ENCODE measurements around the gene ACOX3.
A peak's percentile ranks its signal among the peaks of the same experiment; 100 is the strongest.
"Not testable (repeated sequence)": the region's sequence is repeated elsewhere in the genome, so short reads cannot be mapped to it uniquely, and the experiment has no call there.

Gene ACOX3

DNA sequence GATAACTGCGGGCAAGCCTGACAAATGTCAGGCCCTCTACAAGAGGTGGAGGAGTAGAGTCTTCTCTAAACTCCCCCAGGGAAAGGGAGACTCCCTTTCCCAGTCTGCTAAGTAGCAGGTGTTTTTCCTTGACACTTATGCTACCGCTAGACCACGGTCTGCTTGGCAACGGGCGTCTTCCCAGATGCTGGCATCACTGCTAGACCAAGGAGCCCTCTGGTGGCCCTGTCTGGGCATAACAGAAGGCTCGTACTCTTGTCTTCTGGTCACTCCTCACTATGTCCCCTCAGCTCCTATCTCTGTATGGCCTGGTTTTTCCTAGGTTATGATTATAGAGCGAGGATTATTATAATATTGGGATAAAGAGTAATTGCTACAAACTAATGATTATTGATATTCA, 33.6 kb downstream of the ACOX3 start:
- DNase-seq (ENCODE audit: low read depth): peak; percentile 10
- not testable (repeated sequence) for H3K4me3 ChIP-seq (ENCODE audit: low read length)
- TF ChIP-seq, protein P1, sequence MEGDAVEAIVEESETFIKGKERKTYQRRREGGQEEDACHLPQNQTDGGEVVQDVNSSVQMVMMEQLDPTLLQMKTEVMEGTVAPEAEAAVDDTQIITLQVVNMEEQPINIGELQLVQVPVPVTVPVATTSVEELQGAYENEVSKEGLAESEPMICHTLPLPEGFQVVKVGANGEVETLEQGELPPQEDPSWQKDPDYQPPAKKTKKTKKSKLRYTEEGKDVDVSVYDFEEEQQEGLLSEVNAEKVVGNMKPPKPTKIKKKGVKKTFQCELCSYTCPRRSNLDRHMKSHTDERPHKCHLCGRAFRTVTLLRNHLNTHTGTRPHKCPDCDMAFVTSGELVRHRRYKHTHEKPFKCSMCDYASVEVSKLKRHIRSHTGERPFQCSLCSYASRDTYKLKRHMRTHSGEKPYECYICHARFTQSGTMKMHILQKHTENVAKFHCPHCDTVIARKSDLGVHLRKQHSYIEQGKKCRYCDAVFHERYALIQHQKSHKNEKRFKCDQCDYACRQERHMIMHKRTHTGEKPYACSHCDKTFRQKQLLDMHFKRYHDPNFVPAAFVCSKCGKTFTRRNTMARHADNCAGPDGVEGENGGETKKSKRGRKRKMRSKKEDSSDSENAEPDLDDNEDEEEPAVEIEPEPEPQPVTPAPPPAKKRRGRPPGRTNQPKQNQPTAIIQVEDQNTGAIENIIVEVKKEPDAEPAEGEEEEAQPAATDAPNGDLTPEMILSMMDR (IDR thresholded peaks at IDR 0.05; ENCODE audit: insufficient read depth, low read depth, low read length, missing control alignments): peak; percentile 41

GRCh38 chr4:8405516-8405875, 35.0 kb downstream of the ACOX3 start:
- TF ChIP-seq, protein P1 (IDR thresholded peaks at IDR 0.05; ENCODE audit: insufficient read depth, low read depth, low read length, missing control alignments): no peak
- no peak overlapping the region for H3K4me3 ChIP-seq (ENCODE audit: low read length)
- DNase-seq (ENCODE audit: low read depth): no peak

DNA sequence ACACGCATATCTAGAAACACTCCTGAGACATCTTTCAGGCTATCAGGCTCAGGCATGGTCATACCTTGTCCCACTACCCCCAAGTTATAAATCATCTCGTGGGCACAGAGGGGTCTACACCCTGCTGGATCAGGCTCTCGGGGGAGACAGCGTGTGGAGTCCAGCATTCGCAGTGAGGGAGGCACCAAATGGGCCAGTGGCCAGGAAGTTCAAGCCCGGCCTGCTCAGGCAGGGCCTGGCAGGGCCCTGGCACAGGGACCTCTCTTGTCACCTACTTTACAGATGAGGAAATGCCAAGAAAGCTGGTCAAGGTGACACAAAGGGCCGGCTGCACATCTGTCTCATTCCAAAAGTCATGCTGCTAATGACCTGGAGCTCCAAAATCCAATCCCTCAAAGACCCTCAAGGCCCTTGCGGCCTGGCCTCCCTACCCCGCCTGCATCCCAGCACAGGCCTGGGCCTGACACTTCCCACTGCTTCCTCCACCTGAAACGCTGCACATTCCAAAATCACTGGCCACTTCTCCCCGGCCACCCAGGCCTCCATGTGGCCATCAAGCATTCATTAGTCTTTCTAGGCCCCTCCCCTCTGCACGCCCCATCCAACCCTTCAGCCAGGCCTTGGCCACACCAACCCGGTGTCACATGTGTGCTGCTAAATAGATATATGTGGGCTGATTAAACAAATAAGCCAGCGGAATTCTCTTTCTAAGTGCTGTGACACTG, 35.6 kb downstream of the ACOX3 start:
- H3K4me3 ChIP-seq (ENCODE audit: low read length): no peak overlapping the region
- no peak for DNase-seq (ENCODE audit: low read depth)
- TF ChIP-seq, protein P1 (IDR thresholded peaks at IDR 0.05; ENCODE audit: insufficient read depth, low read depth, low read length, missing control alignments): no peak

DNA sequence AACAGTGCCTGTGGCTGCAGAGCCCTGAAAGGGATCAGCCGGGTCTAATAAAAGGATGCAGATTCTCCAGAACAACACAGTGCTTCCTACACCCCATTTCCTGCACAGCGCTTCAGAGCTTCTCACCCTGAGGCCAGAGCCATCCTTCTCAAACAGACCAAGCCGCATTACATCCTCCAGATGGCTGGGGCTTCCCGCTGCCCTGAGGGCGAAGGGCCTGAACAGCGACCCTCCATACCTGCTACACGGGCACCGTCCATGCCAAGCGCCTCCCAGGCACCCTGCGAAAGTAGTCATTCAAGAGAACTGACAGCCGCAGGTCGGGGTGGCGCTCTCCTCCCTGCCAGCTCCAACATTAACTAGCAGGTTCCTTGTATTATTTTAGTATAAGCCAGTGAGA, 36.5 kb downstream of the ACOX3 start:
- no peak for DNase-seq (ENCODE audit: low read depth)
- H3K4me3 ChIP-seq (ENCODE audit: low read length): no peak overlapping the region
- TF ChIP-seq, protein P1 (IDR thresholded peaks at IDR 0.05; ENCODE audit: insufficient read depth, low read depth, low read length, missing control alignments): no peak

DNA sequence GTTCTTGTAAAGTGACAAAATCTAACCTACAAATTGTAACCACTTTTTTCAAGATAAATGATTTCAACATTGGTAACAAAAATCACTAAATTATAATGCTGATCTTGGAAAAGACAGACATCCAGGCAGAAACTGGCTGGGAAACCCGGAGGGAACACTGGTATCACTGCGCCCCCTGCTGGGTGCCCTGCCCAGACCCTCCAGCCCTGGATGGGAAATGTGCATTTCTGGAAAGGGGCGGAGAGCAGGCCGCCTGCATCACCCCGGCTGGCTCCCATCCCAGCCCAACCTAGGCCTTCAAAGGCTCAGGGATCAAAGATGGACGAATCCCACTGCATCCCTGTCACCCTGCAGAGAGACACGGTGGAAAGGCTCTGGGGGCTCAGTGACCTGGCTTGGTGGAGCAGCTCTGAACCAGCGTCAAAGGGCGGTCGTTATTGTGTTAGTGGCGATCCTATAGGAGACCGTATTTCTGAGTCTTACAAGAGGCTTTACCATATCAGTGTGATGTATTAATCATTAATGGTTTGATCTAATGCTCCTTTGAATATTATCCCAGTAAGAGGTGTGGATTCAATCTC, 37.3 kb downstream of the ACOX3 start:
- no peak overlapping the region for H3K4me3 ChIP-seq (ENCODE audit: low read length)
- TF ChIP-seq, protein P1 (IDR thresholded peaks at IDR 0.05; ENCODE audit: insufficient read depth, low read depth, low read length, missing control alignments): peak; percentile 88
- DNase-seq (ENCODE audit: low read depth): peak; percentile 74

- no peak for DNase-seq (ENCODE audit: low read depth)
Measured at GRCh38 chr4:8402640-8403039, 37.9 kb downstream of the ACOX3 start.

More at GRCh38 chr4:8402640-8403039, 37.9 kb downstream of the ACOX3 start:
- H3K4me3 ChIP-seq (ENCODE audit: low read length): no peak overlapping the region
- TF ChIP-seq, protein P1 (IDR thresholded peaks at IDR 0.05; ENCODE audit: insufficient read depth, low read depth, low read length, missing control alignments): no peak
